ENCODE data around the gene DNAJC24.
A peak's percentile ranks its signal among the peaks of the same experiment; 100 is the strongest.
"Not testable (repeated sequence)": the region's sequence is repeated elsewhere in the genome, so short reads cannot be mapped to it uniquely, and the experiment has no call there.

DNAJC24 gene, protein sequence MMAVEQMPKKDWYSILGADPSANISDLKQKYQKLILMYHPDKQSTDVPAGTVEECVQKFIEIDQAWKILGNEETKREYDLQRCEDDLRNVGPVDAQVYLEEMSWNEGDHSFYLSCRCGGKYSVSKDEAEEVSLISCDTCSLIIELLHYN

DNA sequence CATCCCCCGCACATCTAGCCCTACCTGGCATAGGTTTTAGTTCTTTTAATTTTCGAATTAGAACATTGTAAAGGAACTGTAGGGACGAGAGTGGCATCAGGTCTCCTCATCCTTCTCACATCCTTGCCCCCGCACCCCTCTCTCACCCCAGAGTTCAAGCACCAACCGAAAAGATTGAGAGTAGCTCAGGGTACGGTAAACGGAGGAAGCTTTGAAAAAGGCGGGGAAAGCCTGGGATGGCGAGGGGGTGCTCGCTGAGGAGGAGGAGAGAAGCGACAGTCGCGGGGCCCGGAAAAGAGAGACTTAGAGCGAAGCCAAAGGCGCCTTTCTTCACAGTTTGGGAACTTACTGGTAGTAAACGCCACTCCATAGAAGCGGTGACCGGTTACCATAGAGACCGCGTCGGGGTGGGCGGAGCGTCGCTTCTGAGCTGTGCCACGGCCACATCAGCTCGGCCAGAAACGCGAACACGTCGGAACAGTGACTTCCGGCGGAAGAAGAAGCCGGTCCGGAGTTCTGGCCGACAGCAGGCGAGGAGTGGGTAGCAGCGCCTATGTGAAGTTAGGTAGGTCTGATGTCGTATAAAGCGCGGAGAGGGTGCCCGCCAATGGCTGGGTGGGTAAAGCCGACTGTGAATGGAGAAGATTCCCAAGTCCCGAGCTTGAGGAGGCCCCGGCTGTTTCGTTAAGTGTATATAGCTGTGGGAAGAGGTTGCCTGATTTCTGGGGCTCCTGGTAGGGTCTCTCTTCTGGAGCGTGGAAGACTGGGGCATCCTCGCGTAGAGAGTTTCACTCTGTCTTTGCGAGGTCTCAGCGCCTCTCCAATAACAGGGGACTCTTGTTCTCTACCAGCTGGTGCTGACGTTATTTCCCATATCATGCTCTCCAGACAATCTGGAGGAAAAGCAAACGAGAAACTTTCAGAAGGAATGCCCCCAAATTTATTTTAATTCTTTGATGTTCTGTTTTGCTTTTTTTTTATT, at the start of gene DNAJC24, which contains the start of gene DCDC1:
Gene DNAJC24, plus strand, starts transcription at position 513 of the 982 bp plus-strand sequence. CDS start 889 bp downstream, outside the sequence.
Gene DCDC1, minus strand, starts transcription at position 392 of the 982 bp plus-strand sequence. CDS start 41,459 bp downstream, outside the sequence.
- DNase-seq, result peak; percentile 95

DNA sequence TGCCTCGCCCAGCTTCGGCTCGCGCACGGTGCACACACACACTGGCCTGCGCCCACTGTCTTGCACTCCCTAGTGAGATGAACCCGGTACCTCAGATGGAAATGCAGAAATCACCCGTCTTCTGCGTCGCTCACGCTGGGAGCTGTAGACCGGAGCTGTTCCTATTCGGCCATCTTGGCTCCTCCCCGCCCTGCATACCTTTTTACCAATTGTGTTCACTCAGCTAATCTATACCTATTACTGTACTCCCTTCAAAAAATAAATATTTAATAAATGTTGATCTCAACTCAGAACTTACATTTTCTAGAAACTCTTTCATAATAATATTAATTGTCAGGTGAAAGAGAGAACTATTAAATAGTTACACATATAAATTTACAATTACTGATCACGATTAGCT, 48.2 kb upstream of the DNAJC24 start:
- not testable (repeated sequence) for DNase-seq

DNA sequence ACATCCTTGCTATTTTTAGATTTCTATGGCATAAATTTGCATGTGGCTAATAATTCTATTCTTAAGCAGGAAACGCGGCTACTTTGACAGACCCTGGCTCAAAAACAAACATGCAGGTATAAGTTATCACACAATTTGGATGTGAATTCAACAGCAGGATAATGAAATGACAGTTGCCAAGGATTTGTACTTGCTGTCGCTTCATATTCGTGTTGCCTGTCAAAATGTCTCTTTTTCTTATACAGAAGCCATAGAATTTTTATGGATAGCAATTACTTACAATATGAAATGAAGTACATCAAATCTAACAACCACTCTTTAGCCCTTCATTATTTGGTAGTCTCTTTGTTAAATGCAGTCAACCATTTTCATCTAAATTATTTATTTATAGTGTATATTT, 46.5 kb upstream of the DNAJC24 start:
- no peak for DNase-seq

DNA sequence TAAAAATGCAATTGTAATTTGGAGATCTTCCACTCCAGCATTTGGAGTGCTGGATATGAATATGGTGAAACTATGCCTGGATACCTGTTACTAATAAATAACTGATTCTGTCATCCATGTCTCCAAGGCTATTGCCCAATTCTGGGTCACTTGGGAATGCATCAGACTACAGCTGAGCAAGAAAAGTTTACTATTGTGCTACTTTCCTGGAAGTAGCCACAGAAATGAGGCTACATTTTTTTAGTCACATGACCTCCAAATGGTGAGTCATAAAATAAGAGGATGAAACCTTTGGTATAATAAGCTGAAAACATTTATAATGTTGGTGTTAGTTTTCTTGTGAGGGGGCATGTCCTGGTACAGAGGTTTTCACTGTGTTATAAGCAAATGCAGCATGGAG, 44.5 kb upstream of the DNAJC24 start:
- DNase-seq, result no peak

DNA sequence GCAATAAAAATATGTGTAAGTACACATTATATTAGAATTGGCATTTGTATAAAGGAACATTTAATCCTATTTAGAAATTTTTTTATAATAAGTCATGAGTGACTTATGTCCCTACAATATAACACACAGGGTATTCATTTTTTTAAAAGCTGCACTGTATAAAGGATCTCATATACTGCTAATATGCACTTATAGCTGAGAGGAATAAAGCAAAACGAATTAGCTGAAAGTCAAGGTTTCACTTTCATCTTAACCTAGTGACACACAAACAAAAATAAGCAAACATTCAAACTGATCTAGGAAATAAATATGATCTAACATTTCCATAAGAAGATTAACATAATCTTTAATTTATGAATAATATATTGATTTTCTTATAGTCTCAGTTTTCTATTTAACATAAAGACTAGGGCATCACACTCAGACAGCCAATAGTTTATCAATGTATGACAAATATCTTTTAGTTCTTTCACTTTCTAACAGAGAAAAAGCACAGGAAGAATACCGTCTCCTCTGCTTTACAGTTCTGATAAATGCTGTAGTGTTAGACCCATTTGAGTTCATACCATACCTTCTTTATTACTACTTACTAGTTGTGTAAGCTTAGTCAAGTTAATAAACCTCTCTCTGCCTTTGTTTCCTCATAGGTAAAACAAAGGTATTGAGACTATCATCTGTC, 43.1 kb upstream of the DNAJC24 start:
- no peak for DNase-seq

- DNase-seq, result no peak
Observed at GRCh38 chr11:31327417-31327816, 42.2 kb upstream of the DNAJC24 start.

GRCh38 chr11:31328697-31329096, 41.0 kb upstream of the DNAJC24 start:
- no peak for DNase-seq

GRCh38 chr11:31337806-31338205, 31.9 kb upstream of the DNAJC24 start:
- no peak for DNase-seq

DNA sequence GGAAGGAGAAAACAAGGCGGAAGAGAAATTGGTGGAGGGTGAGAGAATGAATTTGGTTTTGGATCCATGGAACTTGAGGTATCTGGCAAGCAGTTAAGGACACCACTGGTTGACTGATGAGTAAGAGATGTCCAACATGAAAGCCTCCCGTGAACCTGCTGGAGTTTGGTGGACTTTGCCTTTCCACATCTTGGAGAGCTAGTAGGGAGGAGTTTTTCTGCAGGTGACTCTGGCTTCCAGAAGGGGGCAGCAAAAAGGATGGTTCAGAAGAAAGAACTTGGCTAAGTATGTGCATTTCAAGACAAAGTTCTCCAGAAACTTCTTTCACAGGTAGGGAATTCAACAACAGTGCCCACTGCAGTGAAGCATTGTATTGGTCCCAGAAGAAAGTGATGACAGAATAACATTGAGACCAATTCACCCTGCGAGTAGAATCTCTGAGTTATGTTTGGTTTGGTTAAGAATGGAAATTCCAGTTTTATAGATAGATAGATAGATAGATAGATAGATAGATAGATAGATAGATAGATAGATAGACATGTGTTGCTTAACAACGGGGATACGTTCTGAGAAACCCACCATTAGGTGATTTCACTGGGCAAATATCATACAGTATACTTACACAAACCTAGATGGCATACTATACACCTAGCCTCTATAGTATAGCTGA, 28.6 kb upstream of the DNAJC24 start:
- no peak for DNase-seq

- DNase-seq, result no peak
Observed at GRCh38 chr11:31351168-31351567, 18.5 kb upstream of the DNAJC24 start.

DNA sequence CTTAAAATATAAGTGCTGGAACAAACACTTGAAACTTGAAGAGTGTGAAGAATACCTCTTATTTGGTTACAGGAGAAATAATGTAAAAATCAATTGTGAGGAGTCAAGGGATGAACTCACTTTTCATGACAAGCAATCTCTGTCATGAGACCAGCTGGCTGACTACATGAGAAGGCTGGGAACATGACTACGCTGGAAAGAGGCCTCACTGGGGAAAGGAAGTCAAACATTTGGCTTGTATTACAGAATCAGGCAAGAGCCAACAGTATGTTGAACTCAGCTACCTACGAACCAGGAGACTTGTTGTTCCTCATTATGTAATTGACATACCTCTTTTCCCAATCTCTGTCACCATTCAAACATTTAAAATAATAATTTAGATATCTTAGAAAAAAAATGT, 14.5 kb upstream of the DNAJC24 start:
- no peak for DNase-seq

- no peak for DNase-seq
Observed at GRCh38 chr11:31355817-31356216, 13.8 kb upstream of the DNAJC24 start.

GRCh38 chr11:31361743-31362142, 7.9 kb upstream of the DNAJC24 start:
- no peak for DNase-seq

DNA sequence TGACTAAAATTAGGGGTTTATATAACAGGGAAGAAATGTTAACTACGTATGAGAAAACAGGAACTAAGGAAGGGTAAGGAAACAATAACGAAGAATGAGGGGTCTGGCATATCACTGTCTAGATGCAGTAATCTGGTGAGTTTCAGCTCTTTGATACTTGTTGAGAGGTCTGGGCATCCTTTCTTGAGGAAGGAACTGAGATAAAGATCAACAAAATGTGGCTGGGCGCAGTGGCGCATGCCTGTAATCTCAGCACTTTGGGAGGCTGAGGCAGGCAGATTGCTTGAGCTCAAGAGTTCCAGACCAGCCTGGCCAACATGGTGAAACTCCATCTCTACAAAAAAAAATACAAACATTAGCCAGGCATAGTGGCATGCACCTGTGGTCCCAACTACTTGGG, 2.9 kb upstream of the DNAJC24 start:
- DNase-seq, result no peak

- DNase-seq, result no peak
Observed at GRCh38 chr11:31375879-31376278, 6.2 kb downstream of the DNAJC24 start.

DNA sequence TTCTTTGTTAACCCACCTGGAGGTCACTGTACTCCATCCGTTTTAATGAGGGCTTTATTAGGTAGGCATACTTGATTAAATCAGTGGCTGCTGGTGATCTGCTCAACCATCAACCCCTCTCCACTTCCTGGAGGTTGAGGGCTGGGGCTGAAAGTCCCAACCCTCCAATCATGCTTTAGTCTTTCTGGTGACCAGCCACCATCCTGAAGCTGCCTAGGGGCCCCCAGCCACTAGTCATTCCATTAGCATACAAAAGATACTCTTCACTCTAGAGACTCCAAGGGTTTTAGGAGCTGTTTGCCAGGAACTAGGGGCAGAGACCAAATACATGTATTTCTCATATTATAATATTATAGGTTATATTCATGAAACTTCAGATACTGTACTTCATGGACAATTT, 13.5 kb downstream of the DNAJC24 start:
- no peak for DNase-seq

- no peak for DNase-seq
Observed at GRCh38 chr11:31387379-31387778, 17.7 kb downstream of the DNAJC24 start.

DNA sequence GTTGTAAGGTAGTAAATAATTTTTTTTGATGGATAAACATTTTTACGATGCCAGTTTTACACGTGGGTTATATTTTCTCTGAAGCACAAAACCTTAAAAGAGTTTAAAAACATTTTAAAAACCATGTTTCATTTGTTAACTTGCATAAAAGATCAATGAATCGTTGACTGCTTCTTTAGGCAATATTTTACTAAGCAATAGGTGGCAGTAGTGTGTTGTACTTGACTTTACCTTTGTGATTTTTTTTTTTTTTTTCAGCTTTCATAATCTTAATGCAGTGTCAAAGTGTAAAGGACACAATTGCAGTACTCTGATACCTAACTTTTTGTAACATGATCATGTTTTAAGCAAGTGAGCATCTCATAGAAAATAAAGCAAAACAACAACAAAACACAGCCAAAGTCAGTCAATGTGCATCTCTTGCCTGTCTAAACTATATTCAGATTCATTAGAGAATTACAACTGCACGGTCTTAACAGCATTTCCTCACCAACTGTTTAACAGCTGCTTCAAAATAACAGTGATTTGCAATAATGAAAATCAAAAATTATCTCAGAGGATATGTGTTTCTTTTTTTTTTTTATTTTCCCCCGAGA, 27.7 kb downstream of the DNAJC24 start:
- no peak for DNase-seq

GRCh38 chr11:31404614-31405013, 35.0 kb downstream of the DNAJC24 start:
- DNase-seq, result no peak

DNA sequence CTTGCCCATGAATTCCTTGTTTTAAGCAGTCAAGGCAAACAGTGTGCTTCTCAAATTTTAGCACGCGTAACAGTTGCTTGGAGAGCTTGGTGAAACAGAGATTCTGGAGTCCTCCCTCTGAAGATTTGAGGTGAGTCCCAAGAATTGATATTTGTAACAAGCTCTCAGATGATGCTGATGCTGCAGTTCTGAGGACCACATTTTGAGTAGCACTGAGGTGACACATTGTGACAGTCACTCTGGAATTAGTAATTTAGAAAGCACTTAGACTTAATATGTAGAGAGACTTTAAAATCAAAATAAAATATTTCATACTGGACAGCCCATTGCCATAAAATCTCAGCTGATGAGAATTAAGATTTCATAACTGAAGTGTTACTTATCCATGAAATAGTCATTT, 38.5 kb downstream of the DNAJC24 start:
- DNase-seq, result no peak

GRCh38 chr11:31412946-31413345, 43.3 kb downstream of the DNAJC24 start:
- DNase-seq, result no peak

- DNase-seq, result no peak
Observed at GRCh38 chr11:31414338-31414737, 44.7 kb downstream of the DNAJC24 start.

DNA sequence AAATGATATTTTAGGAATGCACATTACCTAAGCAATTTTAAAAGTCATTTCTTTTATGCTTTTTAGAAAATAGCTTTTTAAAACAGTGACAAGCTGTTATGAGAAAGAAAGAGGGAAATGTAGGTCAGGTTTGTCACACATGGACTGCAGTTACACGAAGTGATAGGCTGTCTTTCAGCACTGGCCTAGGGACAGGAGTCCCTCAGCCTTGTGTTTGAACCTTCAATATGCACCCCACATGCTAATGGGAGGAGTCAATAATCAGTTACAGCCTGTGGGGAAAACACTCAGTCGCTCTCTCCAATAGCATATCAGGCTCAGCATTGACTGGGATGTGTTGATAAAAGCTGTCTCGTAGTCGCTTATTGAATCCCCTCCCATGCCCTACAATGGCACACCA, 45.8 kb downstream of the DNAJC24 start:
- no peak for DNase-seq

Data from stimulated activated CD8-positive, alpha-beta memory T cell treated with anti-CD3 and anti-CD28 coated beads, Interleukin-4, amount 100 ng/mL, for 48 hours (primary cell).